Loucy (cell line): ENCODE measurements around the gene PASD1.

ENCODE experiments used
- EZH2phosphoT487 ChIP-seq: fragments of 200-600 bp; IDR thresholded peaks from 2 replicates; pipeline ENCODE4 v1.6.1; 2018; ENCODE audit warnings: antibody characterized with exemption, mild to moderate bottlenecking, moderate library complexity, borderline replicate concordance
- TF ChIP-seq, protein P1 (sequence below): fragments of 200-600 bp; sonication (generic); conservative IDR thresholded peaks from 2 replicates; pipeline ENCODE4 v1.5.1; 2014; ENCODE audit warnings: mild to moderate bottlenecking, antibody characterized with exemption, low read length

DNA sequence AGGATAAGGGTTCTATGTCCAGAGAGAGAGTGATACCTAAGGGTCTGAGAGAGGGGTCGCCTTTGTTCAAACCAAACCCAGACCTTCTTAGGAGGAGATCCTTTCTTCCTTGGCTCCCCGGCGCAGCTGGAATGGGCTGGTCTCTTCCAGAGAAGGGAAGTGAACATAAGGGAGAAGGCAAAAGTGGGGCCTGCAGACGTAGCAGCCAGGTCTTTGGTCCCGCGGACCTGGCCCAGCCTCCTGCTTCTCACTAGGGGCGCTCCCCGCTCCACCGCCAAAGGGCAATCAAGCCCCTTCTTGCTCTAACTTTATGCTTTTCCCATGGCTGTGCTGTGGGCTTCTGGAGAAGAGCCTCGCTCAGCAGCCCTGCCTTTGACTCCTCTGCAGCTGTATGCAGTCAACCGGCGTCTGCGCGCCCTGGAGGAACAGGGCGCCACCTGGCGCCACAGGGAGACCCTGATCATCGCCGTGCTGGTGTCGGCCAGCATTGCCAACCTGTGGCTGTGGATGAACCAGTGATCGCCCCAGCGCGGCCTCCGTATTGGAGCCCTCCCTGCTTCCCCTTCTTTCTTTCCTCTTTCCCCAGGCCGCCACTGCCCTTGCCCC is 158.9 kb downstream of the PASD1 start:
- TF ChIP-seq, protein P1, sequence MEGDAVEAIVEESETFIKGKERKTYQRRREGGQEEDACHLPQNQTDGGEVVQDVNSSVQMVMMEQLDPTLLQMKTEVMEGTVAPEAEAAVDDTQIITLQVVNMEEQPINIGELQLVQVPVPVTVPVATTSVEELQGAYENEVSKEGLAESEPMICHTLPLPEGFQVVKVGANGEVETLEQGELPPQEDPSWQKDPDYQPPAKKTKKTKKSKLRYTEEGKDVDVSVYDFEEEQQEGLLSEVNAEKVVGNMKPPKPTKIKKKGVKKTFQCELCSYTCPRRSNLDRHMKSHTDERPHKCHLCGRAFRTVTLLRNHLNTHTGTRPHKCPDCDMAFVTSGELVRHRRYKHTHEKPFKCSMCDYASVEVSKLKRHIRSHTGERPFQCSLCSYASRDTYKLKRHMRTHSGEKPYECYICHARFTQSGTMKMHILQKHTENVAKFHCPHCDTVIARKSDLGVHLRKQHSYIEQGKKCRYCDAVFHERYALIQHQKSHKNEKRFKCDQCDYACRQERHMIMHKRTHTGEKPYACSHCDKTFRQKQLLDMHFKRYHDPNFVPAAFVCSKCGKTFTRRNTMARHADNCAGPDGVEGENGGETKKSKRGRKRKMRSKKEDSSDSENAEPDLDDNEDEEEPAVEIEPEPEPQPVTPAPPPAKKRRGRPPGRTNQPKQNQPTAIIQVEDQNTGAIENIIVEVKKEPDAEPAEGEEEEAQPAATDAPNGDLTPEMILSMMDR: no peak
- no peak for TF ChIP-seq EZH2phosphoT487
